Measurements from ENCODE around the gene FSTL3. TPM values are rescaled to one million over a fixed set of nuclear protein-coding genes. Genes with fewer than 3 reads are reported as not detected.
A peak's percentile ranks its signal among the peaks of the same experiment; 100 is the strongest.

FSTL3 gene
- total and polyA plus RNA-seq, 2 of the 8 experiments (the other 6 are each of a cell fraction or from before 2014, with no cell fraction given) = 8.1 to 11.8 TPM

GRCh38 chr19:662962-663681, 13.1 kb upstream of the FSTL3 start, which contains the start of gene RNF126 (continued):
- TF ChIP-seq CTCF (IDR thresholded peaks at IDR 0.05; ENCODE audit: control extremely low read depth in 1 of 3, insufficient read depth in 1 of 3, low read depth in 1 of 3, low read length in 3 of 3) (no peak), TBP (IDR thresholded peaks at IDR 0.05; ENCODE audit: low read depth, low read length) (no peak), HDAC2 (IDR thresholded peaks at IDR 0.05; ENCODE audit: borderline replicate concordance in 1 of 2, low read depth in 2 of 2, low read length in 2 of 2) (0 out of 4 replicates have a peak, but pooled peaks have one; percentile 21 to 45), GTF2F1 (IDR thresholded peaks at IDR 0.05; ENCODE audit: borderline replicate concordance, low read depth, low read length) (no peak), RBBP5 (IDR thresholded peaks at IDR 0.05; ENCODE audit: borderline replicate concordance, low read depth, low read length) (0 out of 2 replicates have a peak, but pooled peaks have one; percentile 54), EGR1 (IDR thresholded peaks at IDR 0.05; ENCODE audit: borderline replicate concordance, low read depth, low read length) (peak; percentile 84), KDM4A (IDR thresholded peaks at IDR 0.05; ENCODE audit: low read depth, low read length, severe bottlenecking) (peak; percentile 34)
